Esophagus muscularis mucosa (tissue), 4 donors: ENCODE measurements around the gene PCDHB10. TPM values are rescaled to one million over a fixed set of nuclear protein-coding genes. Genes with fewer than 3 reads are reported as not detected.
A peak's percentile ranks its signal among the peaks of the same experiment; 100 is the strongest.
"Not testable (repeated sequence)": the region's sequence is repeated elsewhere in the genome, so short reads cannot be mapped to it uniquely, and the experiment has no call there.

Experiments
- DNase-seq: peaks from one replicate; pipeline ENCODE4 v3.0.0-alpha.2; 2017; ENCODE audit errors: extremely low spot score
- H3K27ac ChIP-seq, 4 donors: fragments of 200-600 bp; sonication (generic); replicated peaks in 1 of 4; 1 replicate in 3 of 4; 2 replicates in 1 of 4; pipeline ENCODE4 v1.5.1; 2016 to 2019; ENCODE audit warnings: mild to moderate bottlenecking in 1 of 4
- H3K27me3 ChIP-seq, 4 donors: fragments of 200-600 bp; sonication (generic); one replicate each; pipeline versions ENCODE4 v1.5.1 to v1.6.0; 2016 to 2019
- H3K36me3 ChIP-seq, 4 donors: fragments of 200-600 bp; sonication (generic); one replicate each; pipeline ENCODE4 v1.5.1; 2016 to 2019
- H3K4me1 ChIP-seq, 4 donors: fragments of 200-600 bp; sonication (generic); one replicate each; pipeline ENCODE4 v1.5.1; 2016 to 2019
- H3K4me3 ChIP-seq, 4 donors: fragments of 200-600 bp; sonication (generic); 1 replicate in 2 of 4; 2 replicates in 2 of 4; pipeline ENCODE4 v1.5.1; 2016 to 2019; ENCODE audit warnings: mild to moderate bottlenecking in 4 of 4, moderate library complexity in 1 of 4
- H3K9me3 ChIP-seq, 4 donors: fragments of 200-600 bp; sonication (generic); 1 replicate in 3 of 4; 2 replicates in 1 of 4; pipeline ENCODE4 v1.5.1; 2016 to 2019
- CTCF ChIP-seq, 3 experiments: fragments of 200-600 bp in 2 of 3; fragments of 450-650 bp in 1 of 3; sonication (generic) in 2 of 3; IDR thresholded peaks; one replicate each; pipeline ENCODE4 v1.5.1; 2017 to 2019; ENCODE audit warnings: antibody characterized with exemption in 3 of 3, mild to moderate bottlenecking in 2 of 3, moderate library complexity in 1 of 3
- EP300 ChIP-seq: sonication (generic); formaldehyde crosslinking; IDR thresholded peaks from one replicate; pipeline ENCODE4 v1.6.1; 2017; ENCODE audit warnings: antibody characterized with exemption
- POLR2A ChIP-seq: fragments of 450-650 bp; IDR thresholded peaks from one replicate; pipeline ENCODE4 v1.6.1; 2017; ENCODE audit warnings: antibody characterized with exemption, moderate library complexity, mild to moderate bottlenecking, low read depth
- POLR2AphosphoS5 ChIP-seq, 2 donors: sonication (generic); formaldehyde crosslinking; IDR thresholded peaks; one replicate each; pipeline ENCODE4 v1.6.1; 2017; ENCODE audit warnings: antibody characterized with exemption in 2 of 2
- WGBS: methylation state at CpG from one replicate; pipeline ENCODE4 v1.1.5; 2018; 5-methylcytosine and 5-hydroxymethylcytosine counted together
- intact Hi-C: fragments of 100-400 bp; cut with DNase I; formaldehyde crosslinking; loops from one replicate; pipeline ENCODE4 v1.15.1; 2023
- total RNA-seq, 4 donors: library from RNA; depleted of rRNA; stranded (reverse); fragments of >200 nt; gene quantifications; one replicate each; pipeline versions ENCODE4 v1.1.0 to v1.2.1, GENCODE V29; 2016

The PCDHB10 gene
- total RNA-seq, 4 donors from 2014 or later, result 3.3 to 7.9 (median 4.9) TPM

DNA sequence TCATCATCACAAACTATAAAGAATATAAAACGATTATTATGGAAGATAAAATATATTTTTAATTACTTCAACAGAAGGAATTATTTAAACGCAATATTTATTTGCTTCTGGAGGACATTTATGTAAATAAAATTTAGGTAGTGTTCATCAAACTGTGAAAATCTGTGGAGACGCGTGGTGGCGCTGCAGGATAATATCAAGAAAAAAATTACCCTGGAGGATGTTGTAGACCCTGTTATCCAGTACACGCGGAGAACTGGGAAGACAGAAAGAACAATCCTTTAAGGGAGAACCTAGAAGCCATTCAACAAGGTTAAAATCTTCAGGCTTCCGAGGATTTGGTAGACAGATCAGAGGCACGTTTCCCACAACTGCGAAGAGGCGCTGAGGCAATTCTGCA lies 16.3 kb downstream of the PCDHB10 start, which contains the start of gene PCDHB12:
PCDHB12 (plus strand) TSS at position 242 of the 400 bp plus-strand sequence. CDS start 189 bp downstream, outside the sequence.
- intact Hi-C loops, result no loop called here
- H3K27ac ChIP-seq, result no peak within 1 kb of the TSS
- no peak for DNase-seq
- H3K4me3 ChIP-seq, result peak within 1 kb of the TSS in 2 of 4 donors; percentile 28 to 30
- no peaks in the 10 kb centered on the region for H3K4me1 ChIP-seq
- TF ChIP-seq POLR2AphosphoS5 (IDR thresholded peaks at IDR 0.05) (no peak), EP300 (no peak), CTCF (IDR thresholded peaks at IDR 0.05) (peak; percentile 6 to 24 (median 17)), POLR2A (no peak)
- peaks cover 0 to 13% (median 0%) of the 10 kb centered on the region in 4 donors for H3K27me3 ChIP-seq
- peaks cover 0 to 92% (median 55%) of the 10 kb centered on the region in 4 donors for H3K9me3 ChIP-seq
- 26% methylated on average over 11 of the region's 11 CpGs for WGBS
- no peaks in the 10 kb centered on the region for H3K36me3 ChIP-seq

DNA sequence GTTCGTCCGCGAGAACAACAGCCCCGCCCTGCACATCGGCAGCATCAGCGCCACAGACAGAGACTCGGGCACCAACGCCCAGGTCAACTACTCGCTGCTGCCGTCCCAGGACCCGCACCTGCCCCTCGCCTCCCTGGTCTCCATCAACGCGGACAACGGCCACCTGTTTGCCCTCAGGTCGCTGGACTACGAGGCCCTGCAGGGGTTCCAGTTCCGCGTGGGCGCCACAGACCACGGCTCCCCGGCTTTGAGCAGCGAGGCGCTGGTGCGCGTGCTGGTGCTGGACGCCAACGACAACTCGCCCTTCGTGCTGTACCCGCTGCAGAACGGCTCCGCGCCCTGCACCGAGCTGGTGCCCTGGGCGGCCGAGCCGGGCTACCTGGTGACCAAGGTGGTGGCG lies 18.1 kb downstream of the PCDHB10 start:
- 31% methylated on average over 17 of the region's 39 CpGs for WGBS
- intact Hi-C loops, result loop anchor here (10.0 kb wide), 1 partner anchor 355 kb away; no protein-coding TSS in a partner anchor

GRCh38 chr5:141210849-141211248 lies 18.7 kb downstream of the PCDHB10 start:
- H3K4me1 ChIP-seq, DNase-seq, H3K36me3 ChIP-seq, H3K27ac ChIP-seq, H3K4me3 ChIP-seq: not testable (repeated sequence)
- WGBS, result 16% methylated on average over 6 of the region's 27 CpGs
- peaks cover 0 to 88% (median 61%) of the 10 kb centered on the region in 4 donors for H3K9me3 ChIP-seq
- peaks cover 0 to 19% (median 0%) of the 10 kb centered on the region in 4 donors for H3K27me3 ChIP-seq
- intact Hi-C loops, result loop anchor here (10.0 kb wide), 1 partner anchor 354 kb away; no protein-coding TSS in a partner anchor

More for the DNA sequence above, 18.1 kb downstream of the PCDHB10 start:
- H3K27ac ChIP-seq, H3K36me3 ChIP-seq, H3K4me1 ChIP-seq, H3K4me3 ChIP-seq, DNase-seq: not testable (repeated sequence)
- H3K9me3 ChIP-seq, result peaks cover 0 to 90% (median 60%) of the 10 kb centered on the region in 4 donors
- peaks cover 0 to 14% (median 0%) of the 10 kb centered on the region in 4 donors for H3K27me3 ChIP-seq

DNA sequence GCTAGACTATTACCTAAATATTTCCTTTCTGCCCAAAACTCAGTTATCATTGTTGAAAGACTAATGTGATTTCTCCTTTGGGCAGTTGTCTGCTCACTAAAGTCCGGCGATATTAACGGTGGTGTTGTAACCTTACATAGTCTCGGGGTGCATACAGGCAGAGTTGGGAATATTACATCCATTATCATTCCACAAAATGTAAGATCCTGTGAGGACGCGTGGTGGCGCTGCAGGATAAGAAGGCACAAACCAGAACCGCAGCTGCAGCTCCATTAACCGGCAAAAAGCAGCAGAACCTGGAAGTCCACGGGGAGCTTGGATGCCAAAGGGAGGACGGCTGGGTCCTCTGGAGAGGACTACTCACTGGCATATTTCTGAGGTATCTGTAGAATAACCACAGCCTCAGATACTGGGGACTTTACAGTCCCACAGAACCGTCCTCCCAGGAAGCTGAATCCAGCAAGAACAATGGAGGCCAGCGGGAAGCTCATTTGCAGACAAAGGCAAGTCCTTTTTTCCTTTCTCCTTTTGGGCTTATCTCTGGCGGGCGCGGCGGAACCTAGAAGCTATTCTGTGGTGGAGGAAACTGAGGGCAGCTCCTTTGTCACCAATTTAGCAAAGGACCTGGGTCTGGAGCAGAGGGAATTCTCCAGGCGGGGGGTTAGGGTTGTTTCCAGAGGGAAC lies 21.6 kb downstream of the PCDHB10 start, which contains the start of gene PCDHB13:
PCDHB13 (plus strand) TSS at position 264 of the 684 bp plus-strand sequence; CDS start at position 469, 205 bp downstream.
- peak; percentile 25 to 42 (median 36) for TF ChIP-seq CTCF (IDR thresholded peaks at IDR 0.05)
- Histone ChIP-seq H3K27me3 (peaks cover 0 to 20% (median 0%) of the 10 kb centered on the region in 4 donors), H3K9me3 (peaks cover 0 to 90% (median 63%) of the 10 kb centered on the region in 4 donors), H3K4me3 (peak within 1 kb of the TSS; percentile 12 to 43 (median 32))
- 16% methylated on average over 14 of the region's 18 CpGs for WGBS
- not testable (repeated sequence) for H3K27ac ChIP-seq, H3K4me1 ChIP-seq, DNase-seq, H3K36me3 ChIP-seq
- intact Hi-C loops, result loop anchor here (10.0 kb wide), 1 partner anchor 351 kb away; no protein-coding TSS in a partner anchor

DNA sequence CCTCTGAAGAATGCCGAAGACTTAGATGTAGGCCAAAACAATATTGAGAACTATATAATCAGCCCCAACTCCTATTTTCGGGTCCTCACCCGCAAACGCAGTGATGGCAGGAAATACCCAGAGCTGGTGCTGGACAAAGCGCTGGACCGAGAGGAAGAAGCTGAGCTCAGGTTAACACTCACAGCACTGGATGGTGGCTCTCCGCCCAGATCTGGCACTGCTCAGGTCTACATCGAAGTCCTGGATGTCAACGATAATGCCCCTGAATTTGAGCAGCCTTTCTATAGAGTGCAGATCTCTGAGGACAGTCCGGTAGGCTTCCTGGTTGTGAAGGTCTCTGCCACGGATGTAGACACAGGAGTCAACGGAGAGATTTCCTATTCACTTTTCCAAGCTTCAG lies 22.4 kb downstream of the PCDHB10 start:
- not testable (repeated sequence) for H3K4me1 ChIP-seq, H3K4me3 ChIP-seq, H3K36me3 ChIP-seq, H3K27ac ChIP-seq, DNase-seq
- 68% methylated on average over 7 of the region's 12 CpGs for whole genome bisulfite sequencing
- peaks cover 0 to 16% (median 0%) of the 10 kb centered on the region in 4 donors for H3K27me3 ChIP-seq
- intact Hi-C loops, result loop anchor here (10.0 kb wide), 1 partner anchor 350 kb away; no protein-coding TSS in a partner anchor
- peaks cover 0 to 90% (median 63%) of the 10 kb centered on the region in 4 donors for H3K9me3 ChIP-seq

DNA sequence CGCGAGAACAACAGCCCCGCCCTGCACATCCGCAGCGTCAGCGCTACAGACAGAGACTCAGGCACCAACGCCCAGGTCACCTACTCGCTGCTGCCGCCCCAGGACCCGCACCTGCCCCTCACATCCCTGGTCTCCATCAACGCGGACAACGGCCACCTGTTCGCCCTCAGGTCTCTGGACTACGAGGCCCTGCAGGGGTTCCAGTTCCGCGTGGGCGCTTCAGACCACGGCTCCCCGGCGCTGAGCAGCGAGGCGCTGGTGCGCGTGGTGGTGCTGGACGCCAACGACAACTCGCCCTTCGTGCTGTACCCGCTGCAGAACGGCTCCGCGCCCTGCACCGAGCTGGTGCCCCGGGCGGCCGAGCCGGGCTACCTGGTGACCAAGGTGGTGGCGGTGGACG lies 23.4 kb downstream of the PCDHB10 start:
- not testable (repeated sequence) for H3K36me3 ChIP-seq, DNase-seq, H3K4me1 ChIP-seq, H3K4me3 ChIP-seq, H3K27ac ChIP-seq
- Histone ChIP-seq H3K27me3 (peaks cover 0 to 10% (median 0%) of the 10 kb centered on the region in 4 donors), H3K9me3 (peaks cover 0 to 89% (median 64%) of the 10 kb centered on the region in 4 donors)
- WGBS, result 30% methylated on average over 20 of the region's 40 CpGs
- intact Hi-C loops, result loop anchor here (10.0 kb wide), 1 partner anchor 349 kb away; no protein-coding TSS in a partner anchor

DNA sequence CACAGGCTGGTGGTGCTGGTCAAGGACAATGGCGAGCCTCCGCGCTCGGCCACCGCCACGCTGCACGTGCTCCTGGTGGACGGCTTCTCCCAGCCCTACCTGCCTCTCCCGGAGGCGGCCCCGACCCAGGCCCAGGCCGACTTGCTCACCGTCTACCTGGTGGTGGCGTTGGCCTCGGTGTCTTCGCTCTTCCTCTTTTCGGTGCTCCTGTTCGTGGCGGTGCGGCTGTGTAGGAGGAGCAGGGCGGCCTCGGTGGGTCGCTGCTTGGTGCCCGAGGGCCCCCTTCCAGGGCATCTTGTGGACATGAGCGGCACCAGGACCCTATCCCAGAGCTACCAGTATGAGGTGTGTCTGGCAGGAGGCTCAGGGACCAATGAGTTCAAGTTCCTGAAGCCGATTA lies 23.9 kb downstream of the PCDHB10 start:
- Histone ChIP-seq H3K9me3 (peaks cover 0 to 91% (median 66%) of the 10 kb centered on the region in 4 donors), H3K27me3 (peaks cover 0 to 10% (median 0%) of the 10 kb centered on the region in 4 donors)
- DNase-seq, H3K4me3 ChIP-seq, H3K4me1 ChIP-seq, H3K27ac ChIP-seq, H3K36me3 ChIP-seq: not testable (repeated sequence)
- intact Hi-C loops, result loop anchor here (10.0 kb wide), 1 partner anchor 349 kb away; no protein-coding TSS in a partner anchor
- 22% methylated on average over 12 of the region's 26 CpGs for WGBS
